ENCODE measurements around the gene HOXA7.

The HOXA7 gene

DNA sequence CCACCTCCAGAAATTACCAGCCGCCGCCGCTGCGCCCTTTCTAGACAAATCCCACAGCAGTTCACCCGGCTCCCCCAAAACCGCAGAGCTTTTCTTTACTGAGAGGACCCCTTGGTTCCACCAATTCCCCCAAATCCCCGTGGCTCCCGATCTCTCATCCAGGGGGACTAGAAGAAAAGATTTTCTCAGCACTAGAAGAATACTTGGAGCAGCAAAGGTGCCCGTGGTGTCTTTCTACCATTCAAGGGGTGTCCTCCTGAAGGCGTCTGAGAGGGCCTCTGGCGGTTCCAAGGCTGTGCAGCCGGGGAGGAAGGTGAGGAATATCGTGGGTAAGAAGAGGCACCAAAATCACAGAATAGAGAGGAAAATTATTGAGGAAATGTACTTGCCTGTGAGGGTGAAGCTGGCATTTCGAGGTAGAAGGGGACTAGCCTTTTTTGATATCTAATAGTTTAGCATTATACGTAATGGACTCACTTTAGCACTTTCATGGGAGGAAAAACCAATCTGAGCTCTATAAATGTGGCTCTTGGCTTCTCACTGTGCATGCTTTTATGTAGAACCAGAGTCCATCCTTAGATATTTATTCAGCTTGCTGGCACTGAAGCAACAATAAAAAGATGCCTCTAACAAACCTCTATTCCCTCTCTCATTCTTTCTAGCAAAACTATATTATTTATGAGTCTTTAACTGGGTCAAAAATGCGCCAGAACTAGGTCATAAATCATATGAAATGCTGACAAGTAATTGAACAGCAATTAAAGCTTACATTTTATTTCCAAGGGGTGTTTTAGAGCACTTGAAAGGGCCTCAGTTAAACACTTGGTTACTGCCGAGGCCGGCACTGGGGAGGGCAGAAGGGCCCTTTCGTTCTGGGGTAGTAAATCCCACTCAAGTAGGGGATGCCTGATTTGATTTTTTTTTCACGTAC is 40.2 kb downstream of the HOXA7 start:
- no peak for DNase-seq

DNA sequence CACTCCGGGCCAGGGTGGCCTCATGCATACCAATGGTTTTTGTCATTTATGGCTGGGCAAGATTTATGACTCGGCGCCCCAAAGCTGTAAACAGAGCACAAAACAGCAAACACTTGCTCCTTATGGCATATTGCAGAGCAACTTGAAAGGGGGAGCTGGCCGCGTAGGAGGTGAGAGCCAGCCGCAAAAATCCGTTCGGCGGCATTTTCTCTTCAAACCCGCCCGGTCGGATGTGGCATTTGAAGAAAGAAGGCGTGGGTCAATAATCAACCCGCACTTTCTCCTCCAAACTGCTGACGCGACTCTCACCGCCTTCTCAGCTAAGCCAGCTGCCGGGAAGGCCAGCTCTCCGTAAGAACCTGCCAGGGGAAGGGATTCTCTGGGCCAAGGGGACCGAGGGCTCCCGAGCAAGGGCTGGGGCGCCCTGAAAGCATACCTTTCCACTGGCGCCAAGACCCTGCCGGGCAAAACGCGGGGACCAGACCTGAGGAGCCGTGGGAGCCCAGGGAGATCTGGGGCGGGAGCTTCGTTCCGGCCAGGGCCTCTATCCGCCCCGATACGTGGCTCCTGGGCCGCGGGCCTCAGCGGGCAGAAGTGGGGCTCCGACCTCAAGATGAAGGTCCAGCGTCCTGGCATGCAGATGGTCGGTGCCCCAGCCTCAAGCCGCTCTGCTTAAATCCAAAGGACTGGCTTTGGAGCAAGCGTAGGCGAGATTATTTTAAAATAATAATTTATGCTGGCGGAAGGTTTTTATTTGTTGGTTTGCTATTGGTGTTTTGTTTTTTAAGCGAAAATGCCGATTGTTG is 41.1 kb downstream of the HOXA7 start:
- DNase-seq = no peak

DNA sequence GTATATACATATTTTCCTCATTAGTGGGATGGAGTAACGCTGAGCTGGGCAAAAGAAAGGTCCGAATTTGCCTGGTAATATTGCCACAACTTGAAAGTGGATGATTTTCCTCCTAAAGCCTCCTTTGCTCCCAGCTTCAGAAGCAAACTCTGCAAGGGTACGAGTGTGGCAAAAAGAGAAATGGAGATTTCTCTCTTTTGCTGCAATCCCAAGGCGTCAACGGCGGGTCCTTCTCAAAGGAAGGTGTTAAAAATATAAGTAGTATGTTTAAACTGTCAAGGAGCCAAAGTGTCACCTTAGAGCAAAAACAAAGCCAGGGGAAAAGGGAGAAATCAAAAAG is 41.6 kb downstream of the HOXA7 start:
- no peak for DNase-seq

DNA sequence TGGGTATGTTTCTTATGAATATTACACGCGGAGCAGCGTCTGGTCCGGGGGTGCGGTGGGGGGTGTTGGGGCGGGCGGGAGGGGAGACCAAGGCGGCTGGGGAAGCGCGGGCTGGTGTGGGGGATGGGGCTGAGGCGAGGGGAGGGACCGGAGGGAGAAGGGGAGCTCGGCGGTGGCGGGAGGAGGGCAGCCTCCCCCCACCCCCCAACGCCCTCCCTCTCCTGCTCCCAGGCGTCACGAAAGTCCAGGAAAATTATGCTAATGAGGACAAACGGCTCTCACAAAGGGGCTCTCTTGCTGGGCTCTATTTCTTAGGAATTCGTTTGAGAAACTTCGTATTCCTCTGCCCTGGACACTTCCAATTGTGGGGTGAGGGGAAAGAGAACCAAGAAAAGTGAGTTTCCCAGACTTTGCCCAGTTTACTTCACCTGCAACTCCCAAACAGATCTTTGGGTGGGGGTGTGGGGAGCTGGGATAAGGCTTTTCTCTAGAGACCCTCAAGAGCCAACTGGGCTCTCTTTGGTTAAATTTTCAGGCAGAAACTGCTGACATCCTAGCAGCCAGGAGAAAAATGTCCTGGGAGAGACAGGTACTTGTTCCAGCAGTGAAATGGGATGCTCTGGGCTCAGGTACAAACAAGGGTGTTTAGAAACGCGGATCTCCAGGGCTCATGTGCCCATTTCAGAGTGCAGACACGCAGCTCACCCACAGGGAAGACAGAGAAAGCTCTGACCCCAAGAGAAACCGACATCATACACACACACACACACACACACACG is 42.3 kb downstream of the HOXA7 start:
- DNase-seq = no peak

DNA sequence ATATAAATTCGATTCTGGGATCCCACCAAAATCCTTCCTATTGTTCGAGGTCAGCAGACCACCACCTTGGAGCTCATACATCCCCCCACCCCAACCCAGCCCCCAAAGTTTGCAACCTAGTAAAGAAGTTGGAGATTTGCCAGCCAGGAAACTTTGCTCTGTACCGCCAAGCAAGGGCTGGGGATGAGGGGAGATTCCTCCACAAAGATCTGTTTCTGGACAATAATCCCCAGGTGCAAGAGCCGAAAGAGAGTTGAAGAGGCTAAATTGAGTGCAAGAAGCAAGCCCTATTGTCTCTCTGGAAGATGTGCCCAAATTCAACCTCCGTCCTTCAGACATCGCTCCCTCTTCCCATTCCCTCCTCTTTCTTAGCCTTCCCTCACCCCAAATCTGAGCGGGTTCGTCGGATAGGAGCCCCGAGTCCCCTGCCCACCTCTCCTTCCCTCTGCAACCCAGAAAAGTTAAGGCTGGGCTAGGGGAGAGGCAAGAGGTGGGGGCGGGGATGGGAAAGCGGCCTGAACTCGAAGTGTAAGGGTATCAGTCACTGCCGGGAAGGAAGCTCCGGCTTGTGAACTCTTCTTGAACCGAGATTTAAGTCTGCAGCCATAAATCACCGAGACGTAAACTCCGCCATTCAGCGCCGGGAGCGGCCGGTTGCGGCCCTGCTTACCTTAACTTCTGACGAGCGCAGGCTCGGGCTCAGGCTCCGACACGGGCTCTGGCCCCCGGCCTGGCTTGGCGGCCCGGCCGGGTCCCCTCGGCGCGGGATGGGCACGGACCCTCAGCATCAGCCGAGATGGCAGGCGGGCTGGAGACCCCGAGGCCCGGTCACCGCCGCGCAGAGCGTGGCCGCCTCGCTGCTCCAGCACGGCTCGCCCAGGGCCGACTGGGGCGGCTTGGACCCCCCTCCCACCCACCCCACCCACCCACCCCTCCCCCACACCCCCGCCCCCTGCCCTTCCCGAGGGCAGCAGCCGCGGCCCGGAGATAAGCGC is 43.2 kb downstream of the HOXA7 start:
- no peak for DNase-seq

DNA sequence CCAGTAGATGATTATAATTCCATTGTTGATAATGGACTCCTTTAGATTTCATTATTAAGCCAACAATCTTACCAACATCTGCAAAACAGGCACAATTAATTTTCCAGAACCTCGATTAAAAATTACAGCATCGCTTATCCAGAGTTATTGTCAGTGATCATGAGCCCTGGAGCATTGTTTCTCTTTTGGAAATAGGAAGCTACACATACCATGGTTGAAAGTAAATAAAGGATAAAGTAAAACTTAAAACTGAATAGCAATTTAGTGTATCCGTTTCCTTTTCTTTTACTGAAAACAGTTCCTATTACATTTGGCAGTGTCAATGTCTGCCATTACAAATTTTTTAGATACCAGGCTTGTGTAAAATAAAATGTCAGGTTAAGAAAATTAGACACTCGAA is 44.1 kb downstream of the HOXA7 start:
- no peak for DNase-seq

DNA sequence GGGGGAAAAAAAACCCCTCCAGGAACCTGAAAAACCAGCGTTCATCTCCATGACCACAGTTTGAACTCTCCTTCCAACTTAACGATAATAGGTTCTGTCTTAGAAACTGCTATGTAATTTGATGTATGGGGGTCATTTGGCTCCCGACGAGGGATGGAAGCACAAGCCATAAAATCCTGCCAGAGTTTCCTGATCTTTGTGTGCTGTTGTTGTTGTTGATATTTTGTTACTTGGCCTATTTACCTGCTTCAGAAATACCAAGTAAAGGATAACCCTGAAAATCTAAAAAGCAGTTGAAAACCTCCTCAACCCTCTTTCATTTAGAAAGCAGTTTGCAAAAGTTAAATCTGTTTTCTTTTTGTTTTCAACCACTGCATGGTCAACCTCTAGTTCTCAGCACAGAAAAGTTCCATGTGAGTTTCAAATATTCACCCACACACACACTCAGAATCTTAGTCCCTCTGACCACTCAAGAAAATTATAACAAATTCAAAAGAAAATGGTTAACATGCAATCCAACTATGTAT is 44.7 kb downstream of the HOXA7 start:
- DNase-seq = no peak

DNA sequence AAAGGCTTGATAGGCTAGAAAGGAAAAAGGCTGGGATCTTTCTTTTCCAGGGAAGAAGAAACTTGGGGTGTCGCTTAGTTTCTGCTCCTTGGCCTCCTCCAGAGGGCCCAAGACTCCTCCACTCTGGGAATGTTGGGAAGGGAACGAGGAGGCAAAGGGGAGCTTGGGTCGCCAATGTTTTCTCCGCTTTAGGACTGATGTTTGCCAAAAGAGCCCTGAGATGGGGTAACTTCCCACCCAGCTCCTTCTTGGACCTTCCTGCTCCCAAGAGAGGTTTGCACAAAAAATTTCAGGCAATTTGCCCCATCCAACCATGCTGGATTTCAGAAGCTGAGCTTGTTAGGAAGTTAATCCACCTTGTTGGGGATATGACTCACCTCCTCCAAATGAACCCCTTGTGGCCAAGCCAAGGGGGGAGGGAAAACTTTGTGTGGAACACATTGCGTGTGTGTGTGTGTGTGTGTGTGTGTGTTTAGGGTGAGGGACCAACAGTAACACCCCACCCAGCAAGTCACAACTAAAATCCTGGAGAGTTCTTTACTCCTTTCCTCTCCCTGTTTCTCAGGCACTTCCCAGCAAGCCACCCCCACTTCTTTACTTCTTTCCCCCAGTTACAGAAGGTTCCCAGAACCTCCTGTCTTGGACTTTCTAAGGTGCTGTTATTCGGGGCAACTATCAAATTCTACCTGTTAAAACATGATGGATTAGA is 45.3 kb downstream of the HOXA7 start:
- DNase-seq = no peak

DNA sequence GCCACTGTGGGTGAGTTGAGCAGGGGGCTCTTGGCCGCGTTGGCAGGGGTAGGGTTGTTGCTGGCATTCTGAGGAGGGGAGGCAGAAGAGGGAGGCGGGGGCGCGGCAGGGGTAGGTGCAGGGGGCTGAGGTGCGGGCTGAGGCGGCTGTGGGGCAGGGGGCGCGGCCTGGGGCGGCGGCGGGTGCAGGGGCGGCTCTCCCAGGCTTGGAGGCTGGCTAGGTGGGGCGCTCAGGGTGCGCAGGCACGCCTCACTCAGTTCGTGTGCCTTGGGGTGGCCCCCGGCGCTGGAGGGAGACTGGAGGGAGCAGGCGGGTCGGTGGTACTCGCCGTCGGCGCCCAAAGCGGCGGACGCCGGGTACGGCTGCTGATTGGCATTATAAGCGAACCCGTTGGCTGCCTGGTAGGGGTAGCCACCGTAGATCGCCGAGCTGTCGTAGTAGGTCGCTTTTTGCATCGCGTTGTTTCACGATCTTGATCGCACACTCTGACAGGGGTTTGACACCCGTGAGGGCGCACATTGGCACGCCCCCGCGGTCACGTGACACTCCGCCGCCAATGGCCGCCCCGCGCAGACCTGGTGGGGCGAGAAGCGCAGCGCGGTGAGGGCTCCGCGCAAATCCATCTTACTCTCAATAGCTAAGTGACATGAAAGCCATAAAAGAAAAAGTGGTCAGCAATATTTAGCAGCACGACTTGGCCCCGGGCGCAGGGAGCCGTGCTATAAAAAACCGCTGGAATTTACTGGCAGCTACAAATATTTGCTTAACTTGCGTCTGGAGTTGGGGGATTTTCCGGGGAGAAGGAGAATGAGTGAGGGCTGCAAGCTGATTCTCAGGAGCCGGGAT is 46.1 kb downstream of the HOXA7 start:
- no peak for DNase-seq

DNA sequence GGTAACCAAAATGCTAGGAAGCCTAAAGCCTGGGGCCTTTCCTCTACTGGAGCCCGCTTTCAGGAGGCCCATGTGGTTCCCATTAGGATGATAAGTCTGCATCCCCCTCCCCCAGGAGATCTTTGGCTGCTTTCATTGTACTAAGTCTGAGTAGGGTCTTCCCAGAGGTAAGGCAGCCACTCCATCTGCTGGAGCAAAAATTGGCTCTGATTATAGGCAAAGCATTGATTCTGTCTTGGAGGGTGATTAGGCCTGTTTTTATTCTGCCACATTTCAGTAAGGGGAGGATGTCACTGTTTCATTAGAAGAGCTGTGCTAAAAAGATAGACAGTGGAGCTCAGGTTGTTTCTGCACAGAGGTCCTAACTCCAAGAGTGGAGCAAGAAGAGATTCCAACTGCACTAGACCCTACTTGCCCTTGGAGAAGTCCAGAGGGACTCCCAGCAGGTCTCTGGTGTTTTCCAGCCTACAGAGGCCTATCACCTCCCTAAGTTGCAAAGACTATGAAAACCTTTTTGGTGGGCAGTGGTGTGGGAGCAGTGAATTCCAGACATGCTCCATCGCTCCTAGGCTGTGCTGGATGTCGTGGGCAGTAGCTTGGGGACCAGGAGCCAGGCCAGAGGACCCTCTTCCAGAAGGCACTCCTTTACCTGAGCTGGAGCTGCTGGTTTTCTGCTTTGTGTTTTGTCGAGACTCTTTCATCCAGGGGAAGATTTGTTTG is 46.8 kb downstream of the HOXA7 start:
- DNase-seq = no peak

DNA sequence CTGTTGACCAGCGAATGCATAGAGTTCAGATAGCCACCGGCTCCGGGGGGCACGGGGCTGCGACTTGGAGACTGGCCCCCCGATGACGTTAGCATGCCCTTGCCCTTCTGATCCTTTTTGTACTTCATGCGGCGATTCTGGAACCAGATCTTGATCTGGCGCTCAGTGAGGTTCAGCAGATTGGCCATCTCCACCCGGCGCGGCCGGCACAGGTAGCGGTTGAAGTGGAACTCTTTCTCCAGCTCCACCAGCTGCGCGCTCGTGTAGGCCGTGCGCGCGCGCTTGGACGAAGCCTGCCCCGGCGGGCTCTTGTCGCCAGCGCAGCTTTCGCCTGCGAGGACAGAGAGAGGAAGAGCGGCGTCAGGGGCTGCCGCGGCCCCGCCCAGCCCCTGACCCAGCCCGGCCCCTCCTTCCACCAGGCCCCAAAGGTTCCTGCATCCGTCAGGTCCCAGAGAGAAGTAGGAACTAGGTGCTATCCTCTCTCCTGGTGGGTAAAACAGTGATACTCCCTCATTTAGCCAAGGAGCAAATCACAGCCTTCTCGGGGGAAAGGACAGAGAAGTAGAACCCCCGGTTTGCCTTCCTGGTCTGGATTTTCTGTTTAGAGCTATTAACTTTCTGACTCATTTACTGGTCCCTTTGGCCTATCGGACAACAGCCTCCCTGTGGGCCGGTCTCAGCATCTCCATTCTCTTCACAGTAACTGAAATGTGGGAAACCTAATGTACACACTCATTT is 47.9 kb downstream of the HOXA7 start:
- DNase-seq = no peak

DNA sequence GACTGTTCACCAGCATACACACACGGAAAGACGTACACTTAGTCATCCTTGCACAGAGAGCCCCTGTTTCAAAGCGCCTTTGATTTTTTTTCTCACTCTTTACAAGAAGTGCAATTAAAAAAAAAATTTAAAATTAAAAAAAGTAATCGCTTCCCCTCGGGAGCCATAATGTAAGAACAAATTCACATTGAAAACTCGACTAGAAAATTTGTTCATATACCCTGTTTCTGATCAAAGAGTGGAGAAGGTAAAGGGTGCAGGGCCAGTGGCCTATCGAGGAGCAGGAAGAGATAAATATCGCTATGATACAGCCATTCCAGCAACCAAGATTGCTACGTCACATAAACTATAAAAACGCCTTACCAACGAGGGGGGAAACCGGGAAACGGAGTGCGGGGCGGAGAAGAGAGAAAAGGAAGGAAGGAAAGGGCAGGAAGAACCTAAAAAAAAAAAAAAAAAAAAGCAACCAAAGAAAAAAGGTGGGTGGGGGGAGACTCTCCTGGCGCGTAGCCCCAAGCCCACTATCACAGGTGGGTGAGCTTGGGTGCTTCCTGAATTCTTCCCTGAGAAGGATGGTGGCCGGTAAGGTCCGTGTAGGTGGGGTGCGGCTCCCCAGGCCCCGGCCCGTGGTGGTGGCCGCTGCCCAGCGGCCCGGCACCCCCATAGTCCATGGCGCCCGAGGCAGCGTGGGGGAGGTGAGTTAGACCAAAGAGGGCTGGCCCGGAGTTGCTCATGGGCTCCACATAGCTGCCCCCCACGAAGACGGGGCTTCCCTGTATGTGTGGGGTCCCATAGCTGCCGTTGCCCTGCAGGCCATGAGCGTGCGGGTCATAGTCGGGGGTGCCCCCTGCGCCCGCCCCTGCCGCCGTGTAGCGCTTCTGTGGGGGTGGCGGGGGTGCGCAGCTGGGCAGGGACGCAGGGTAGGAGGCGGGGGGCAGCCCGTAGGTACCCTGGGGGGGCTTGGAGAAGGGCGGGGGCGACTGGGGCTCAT is 48.8 kb downstream of the HOXA7 start:
- no peak for DNase-seq

DNA sequence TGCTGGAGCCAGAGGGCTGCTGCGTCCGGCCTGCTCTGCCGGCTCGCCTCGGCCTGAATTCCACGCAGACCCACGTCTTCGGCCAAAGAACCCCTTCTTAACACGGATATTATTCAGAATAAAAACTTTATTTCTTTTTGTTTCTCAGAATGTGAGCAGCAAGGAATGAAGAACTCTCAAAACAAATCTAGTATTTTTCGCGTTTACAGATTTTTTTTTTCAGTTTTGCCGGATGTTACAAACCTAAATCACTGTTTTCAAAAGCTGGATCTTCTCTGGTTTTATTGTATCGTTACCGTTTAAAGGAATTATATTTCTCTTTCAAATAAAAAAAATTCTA is 49.6 kb downstream of the HOXA7 start:
- DNase-seq = no peak

DNA sequence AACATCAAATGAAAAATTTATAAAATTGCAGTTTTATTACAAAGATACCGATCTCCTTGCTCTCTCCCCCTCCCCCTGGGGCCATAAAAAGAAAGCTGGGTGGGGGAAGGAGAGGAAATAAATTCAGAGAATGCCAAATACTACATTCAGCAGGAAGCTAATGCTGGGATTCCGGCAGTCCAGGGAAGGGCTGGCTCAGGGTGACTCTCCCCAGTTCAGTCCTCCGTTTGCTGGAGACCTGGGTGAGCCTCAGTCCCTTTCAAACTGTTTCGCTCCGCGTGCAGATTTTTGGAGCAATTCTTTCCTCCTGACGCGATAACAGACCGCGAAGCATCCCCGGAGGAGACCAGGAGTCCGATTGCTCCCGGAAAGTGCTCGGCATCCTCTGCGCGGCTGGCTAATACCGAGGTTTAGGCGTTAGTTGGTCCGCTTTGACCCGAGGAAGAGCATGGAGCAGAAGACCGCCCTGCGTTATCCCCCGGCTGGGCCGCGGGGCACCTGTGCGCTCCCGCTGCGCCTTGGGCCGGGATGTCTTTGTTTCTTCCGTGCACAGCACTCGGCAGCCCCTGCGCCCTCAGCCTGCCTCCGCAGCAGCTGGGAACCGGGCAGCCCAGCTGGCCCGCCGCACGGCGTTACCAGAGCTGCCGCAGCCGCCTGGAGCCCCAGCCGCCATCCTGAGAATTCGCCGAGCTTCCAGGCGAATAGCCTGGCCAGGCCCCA is 50.1 kb downstream of the HOXA7 start:
- DNase-seq = peak; percentile 28

DNA sequence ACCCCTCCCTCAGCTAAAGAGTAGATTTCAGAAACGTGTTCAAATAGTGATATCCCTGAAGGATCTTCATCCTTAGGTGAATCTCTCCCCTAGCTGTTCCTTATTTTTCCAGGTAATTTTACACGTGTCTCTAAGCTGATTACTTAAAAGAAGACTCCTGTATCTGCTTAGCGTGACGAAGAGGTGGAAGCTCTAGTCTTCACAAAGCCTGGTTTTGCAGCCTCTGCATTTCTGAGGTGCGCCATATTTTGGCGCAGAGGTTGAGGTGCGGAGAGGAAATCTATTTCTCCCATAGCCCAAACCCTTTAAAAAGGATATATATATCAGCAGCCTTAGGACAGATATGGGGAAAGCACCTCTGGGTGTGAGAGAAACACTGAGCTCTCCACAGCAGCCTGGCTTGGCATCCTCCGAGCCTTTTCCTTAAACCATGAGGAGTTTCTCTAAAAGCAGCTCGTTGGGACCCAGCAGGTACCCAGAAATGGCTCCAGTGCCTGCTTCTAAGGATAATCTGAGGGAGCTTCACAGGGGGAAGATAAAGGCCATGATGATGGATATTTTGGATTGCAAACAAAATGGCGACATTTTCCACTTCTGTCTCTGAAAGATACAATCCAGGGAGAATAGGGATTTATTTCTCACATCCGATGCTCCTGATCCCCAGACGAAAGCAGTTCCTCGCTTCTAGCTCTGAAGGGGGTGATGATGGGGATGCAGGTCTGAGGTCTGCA is 51.0 kb downstream of the HOXA7 start:
- DNase-seq = no peak
